Lung (tissue), 12 donors: Measurements from ENCODE around the gene EIF4A3. TPM values are rescaled to one million over a fixed set of nuclear protein-coding genes. Genes with fewer than 3 reads are reported as not detected.

Experiments
- ATAC-seq: fragments of 200-7000 bp; cut with Tn5 transposase; one replicate; pipeline ENCODE4 v1.9.1; 2020; ENCODE audit warnings: moderate number of reproducible peaks; ENCODE audit not compliant: insufficient read depth, low FRiP score
- DNase-seq, 3 donors: peaks; one replicate each; pipeline ENCODE4 v3.0.0-alpha.2; 2013 to 2017
- H3K27ac ChIP-seq, 2 donors: one replicate each; pipeline ENCODE4 v1.5.1; 2013; ENCODE audit warnings: mild to moderate bottlenecking in 2 of 2, moderate library complexity in 2 of 2, control low read depth in 1 of 2, inconsistent platforms in 1 of 2, low read depth in 1 of 2, low read length in 1 of 2
- H3K27me3 ChIP-seq, 3 donors: one replicate each; pipeline ENCODE4 v1.5.1; 2013; ENCODE audit warnings: low read length in 2 of 3; ENCODE audit not compliant: control insufficient read depth in 3 of 3, insufficient read depth in 3 of 3
- H3K36me3 ChIP-seq, 4 donors: one replicate each; pipeline ENCODE4 v1.5.1; 2013; ENCODE audit warnings: low read length in 4 of 4, mild to moderate bottlenecking in 1 of 4, moderate library complexity in 1 of 4; ENCODE audit not compliant: control insufficient read depth in 4 of 4, insufficient read depth in 4 of 4
- H3K4me1 ChIP-seq, 5 donors: one replicate each; pipeline ENCODE4 v1.5.1; 2013; ENCODE audit warnings: low read length in 5 of 5, mild to moderate bottlenecking in 2 of 5, moderate library complexity in 1 of 5; ENCODE audit not compliant: control insufficient read depth in 5 of 5, insufficient read depth in 5 of 5
- H3K4me3 ChIP-seq: one replicate; pipeline ENCODE4 v1.5.1; 2013; ENCODE audit warnings: mild to moderate bottlenecking, control low read depth, moderate library complexity
- H3K9ac ChIP-seq, 2 donors: one replicate each; pipeline ENCODE4 v1.5.1; 2013; ENCODE audit warnings: low read length in 2 of 2, control low read depth in 1 of 2; ENCODE audit not compliant: insufficient read depth in 1 of 2
- H3K9me3 ChIP-seq, 4 donors: one replicate each; pipeline ENCODE4 v1.5.1; 2013; ENCODE audit warnings: low read length in 3 of 4, mild to moderate bottlenecking in 1 of 4, moderate library complexity in 1 of 4; ENCODE audit not compliant: control insufficient read depth in 4 of 4, insufficient read depth in 3 of 4
- CTCF ChIP-seq: IDR thresholded peaks from 2 replicates; pipeline ENCODE4 v1.5.1; 2012; ENCODE audit warnings: mild to moderate bottlenecking; ENCODE audit errors: control extremely low read depth, extremely low read depth
- WGBS, 2 donors: extraction: QIAGEN DNeasy Blood & Tissue Kit; methylation state at CpG; one replicate each; pipeline ENCODE4 v1.1.7; 2013; 5-methylcytosine and 5-hydroxymethylcytosine counted together
- polyA plus RNA-seq, 2 donors: library from polyadenylated mRNA; stranded (reverse); fragments of 200-250 nt; gene quantifications; one replicate each; pipeline ENCODE4 v1.2.1, GENCODE V29; 2013
- total RNA-seq, 2 donors: library from RNA; depleted of rRNA in 1 of 2; stranded (reverse); fragments of >200 nt in 1 of 2; gene quantifications; one replicate each; pipeline ENCODE4 v1.2.1, GENCODE V29; 2014 to 2021
- donor health status: control.
- donor health status: control.
- donor health status: Bipolar disorder and iron deficiency.
- donor health status: healthy.
- donor health status: DM: yes; HTN: yes; CAD: no.

The EIF4A3 gene
- total and polyA plus RNA-seq, 4 donors, result 37.4 to 112 (median 62.4) TPM

- Histone ChIP-seq H3K4me1 (peaks cover 0 to 5% (median 0%) of the 10 kb centered on the region in 5 donors), H3K27ac (no peak overlapping the region), H3K27me3 (no peaks in the 10 kb centered on the region), H3K9me3 (peaks cover 0 to 2% (median 0%) of the 10 kb centered on the region in 4 donors), H3K4me3 (no peak overlapping the region), H3K9ac (no peak overlapping the region), H3K36me3 (no peaks in the 10 kb centered on the region)
- WGBS, 2 donors, result 89 to 92% methylated on average over 9 to 10 of the region's 10 CpGs
- ATAC-seq (no peak), DNase-seq (no peak)
- TF ChIP-seq CTCF, result no peak
These were observed 37.4 kb upstream of the EIF4A3 start for GRCh38 chr17:80184423-80184714.

- no peaks in the 10 kb centered on the region for H3K36me3 ChIP-seq
- peaks cover 0 to 5% (median 0%) of the 10 kb centered on the region in 5 donors for H3K4me1 ChIP-seq
- H3K9me3 ChIP-seq, result peaks cover 0 to 2% (median 0%) of the 10 kb centered on the region in 4 donors
- 85 to 90% methylated on average over 26 of the region's 26 CpGs for WGBS, 2 donors
- H3K27me3 ChIP-seq, result no peaks in the 10 kb centered on the region
- DNase-seq (no peak), ATAC-seq (no peak)
- no peak for TF ChIP-seq CTCF
- no peak overlapping the region for H3K27ac ChIP-seq
- H3K4me3 ChIP-seq, result no peak overlapping the region
- H3K9ac ChIP-seq, result no peak overlapping the region
These were observed 36.9 kb upstream of the EIF4A3 start for GRCh38 chr17:80183581-80184422.

- H3K4me1 ChIP-seq, result peaks cover 0 to 1% (median 0%) of the 10 kb centered on the region in 5 donors
- no peak overlapping the region for H3K4me3 ChIP-seq
- ATAC-seq (no peak), DNase-seq (no peak)
- no peaks in the 10 kb centered on the region for H3K27me3 ChIP-seq
- TF ChIP-seq CTCF, result no peak
- peaks cover 0 to 2% (median 0%) of the 10 kb centered on the region in 4 donors for H3K9me3 ChIP-seq
- no peak overlapping the region for H3K27ac ChIP-seq
- H3K9ac ChIP-seq, result no peak overlapping the region
- H3K36me3 ChIP-seq, result no peaks in the 10 kb centered on the region
- 93% methylated on average over 12 of the region's 12 CpGs for WGBS, 2 donors
These were observed 35.9 kb upstream of the EIF4A3 start for GRCh38 chr17:80182845-80183223.
